ENCODE results near the gene FGFRL1. TPM values are rescaled to one million over a fixed set of nuclear protein-coding genes. Genes with fewer than 3 reads are reported as not detected.

FGFRL1 gene
- total and polyA plus RNA-seq, 2 of the 13 experiments (the other 11 are each of a cell fraction or from before 2014, with no cell fraction given) = 19.1 to 30.6 TPM

DNA sequence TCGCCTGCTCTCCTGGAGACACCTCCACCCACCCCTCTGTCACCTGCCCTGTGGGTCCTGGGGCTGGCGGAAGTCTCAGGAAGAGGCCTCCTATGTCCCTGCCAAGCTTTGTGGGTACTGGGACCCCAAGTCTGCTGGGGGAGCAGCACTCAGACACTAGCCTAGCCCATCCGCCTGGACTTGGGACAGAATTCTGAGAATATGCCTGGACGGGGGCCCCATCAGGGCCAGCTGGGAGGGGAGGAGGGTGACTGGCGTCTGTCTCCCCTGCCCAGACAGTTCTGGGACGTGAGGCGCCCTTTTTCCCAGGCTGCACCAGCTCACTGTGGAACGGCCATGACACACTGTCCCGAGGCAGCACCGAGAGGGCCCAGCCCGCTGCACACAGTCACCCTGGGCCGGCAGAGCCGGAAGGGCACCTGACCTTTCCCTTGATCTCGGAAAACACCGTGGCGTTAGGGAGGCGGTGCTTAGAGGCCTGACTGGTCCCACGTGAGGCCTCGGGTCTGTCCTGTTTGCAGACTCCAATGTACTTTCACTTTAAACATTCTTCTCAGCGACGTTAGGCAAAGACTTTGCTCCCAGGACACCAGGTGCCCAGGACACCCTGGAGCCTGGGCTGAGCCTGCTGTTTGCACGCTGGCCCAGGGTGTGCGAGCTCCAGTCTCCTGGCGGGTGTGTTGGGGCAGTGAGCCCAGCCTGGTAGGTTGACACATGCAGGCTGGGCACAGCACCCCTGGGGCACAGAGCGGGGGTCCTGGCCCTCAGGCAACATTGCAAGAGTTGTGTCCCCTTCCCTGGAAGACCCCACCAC is 18.9 kb upstream of the FGFRL1 start (continued):
- TF ChIP-seq ZNF883 (CRISPR knock-in tag; IDR thresholded peaks at IDR 0.05; ENCODE audit: not compliant biosample characterization) (peak; percentile 65), ZNF782 (CRISPR knock-in tag; IDR thresholded peaks at IDR 0.05; ENCODE audit: borderline replicate concordance) (peak; percentile 32; the same call in 1 of the 2 replicates), ZNF263 (CRISPR knock-in tag; IDR thresholded peaks at IDR 0.05) (no peak; the same call in 1 of the 2 replicates), GATAD2A (CRISPR knock-in tag; IDR thresholded peaks at IDR 0.05) (peak; percentile 90), FOXC1 (CRISPR knock-in tag; IDR thresholded peaks at IDR 0.05; ENCODE audit: borderline replicate concordance) (0 out of 2 replicates have a peak, but pooled peaks have one; percentile 5), POLR2G (IDR thresholded peaks at IDR 0.05; ENCODE audit: low read depth, low read length) (peak; percentile 86), GPN1 (CRISPR knock-in tag; IDR thresholded peaks at IDR 0.05; ENCODE audit: borderline replicate concordance) (no peak), HDAC6 (IDR thresholded peaks at IDR 0.05; ENCODE audit: low read depth, low read length) (no peak), ZNF747 (CRISPR knock-in tag; IDR thresholded peaks at IDR 0.05; ENCODE audit: borderline replicate concordance) (peak; percentile 77; the same call in 1 of the 2 replicates), GTF2F1 (IDR thresholded peaks at IDR 0.05; ENCODE audit: low read length) (0 out of 2 replicates have a peak, but pooled peaks have one; percentile 75), ZSCAN31 (CRISPR knock-in tag; IDR thresholded peaks at IDR 0.05; ENCODE audit: low read depth) (peak; percentile 33), CHCHD3 (CRISPR knock-in tag; IDR thresholded peaks at IDR 0.05) (no peak), NR3C1 (CRISPR knock-in tag; IDR thresholded peaks at IDR 0.05) (no peak), ZNF746 (CRISPR knock-in tag; IDR thresholded peaks at IDR 0.05) (peak; percentile 42; the same call in 1 of the 2 replicates), SOX13 (IDR thresholded peaks at IDR 0.05) (no peak), SOX13 (CRISPR knock-in tag; conservative IDR thresholded peaks at IDR 0.05 in 1 of 2, IDR thresholded peaks at IDR 0.05 in 1 of 2) (peak in 1 of 2 experiments; percentile 84; a peak in 2 of 4 replicates), ZNF839 (CRISPR knock-in tag; IDR thresholded peaks at IDR 0.05; ENCODE audit: borderline replicate concordance) (no peak)
- TF ChIP-seq, protein P1, sequence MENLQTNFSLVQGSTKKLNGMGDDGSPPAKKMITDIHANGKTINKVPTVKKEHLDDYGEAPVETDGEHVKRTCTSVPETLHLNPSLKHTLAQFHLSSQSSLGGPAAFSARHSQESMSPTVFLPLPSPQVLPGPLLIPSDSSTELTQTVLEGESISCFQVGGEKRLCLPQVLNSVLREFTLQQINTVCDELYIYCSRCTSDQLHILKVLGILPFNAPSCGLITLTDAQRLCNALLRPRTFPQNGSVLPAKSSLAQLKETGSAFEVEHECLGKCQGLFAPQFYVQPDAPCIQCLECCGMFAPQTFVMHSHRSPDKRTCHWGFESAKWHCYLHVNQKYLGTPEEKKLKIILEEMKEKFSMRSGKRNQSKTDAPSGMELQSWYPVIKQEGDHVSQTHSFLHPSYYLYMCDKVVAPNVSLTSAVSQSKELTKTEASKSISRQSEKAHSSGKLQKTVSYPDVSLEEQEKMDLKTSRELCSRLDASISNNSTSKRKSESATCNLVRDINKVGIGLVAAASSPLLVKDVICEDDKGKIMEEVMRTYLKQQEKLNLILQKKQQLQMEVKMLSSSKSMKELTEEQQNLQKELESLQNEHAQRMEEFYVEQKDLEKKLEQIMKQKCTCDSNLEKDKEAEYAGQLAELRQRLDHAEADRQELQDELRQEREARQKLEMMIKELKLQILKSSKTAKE (CRISPR knock-in tag; IDR thresholded peaks at IDR 0.05; ENCODE audit: borderline replicate concordance) = peak; percentile 83
- TF ChIP-seq, protein P2, sequence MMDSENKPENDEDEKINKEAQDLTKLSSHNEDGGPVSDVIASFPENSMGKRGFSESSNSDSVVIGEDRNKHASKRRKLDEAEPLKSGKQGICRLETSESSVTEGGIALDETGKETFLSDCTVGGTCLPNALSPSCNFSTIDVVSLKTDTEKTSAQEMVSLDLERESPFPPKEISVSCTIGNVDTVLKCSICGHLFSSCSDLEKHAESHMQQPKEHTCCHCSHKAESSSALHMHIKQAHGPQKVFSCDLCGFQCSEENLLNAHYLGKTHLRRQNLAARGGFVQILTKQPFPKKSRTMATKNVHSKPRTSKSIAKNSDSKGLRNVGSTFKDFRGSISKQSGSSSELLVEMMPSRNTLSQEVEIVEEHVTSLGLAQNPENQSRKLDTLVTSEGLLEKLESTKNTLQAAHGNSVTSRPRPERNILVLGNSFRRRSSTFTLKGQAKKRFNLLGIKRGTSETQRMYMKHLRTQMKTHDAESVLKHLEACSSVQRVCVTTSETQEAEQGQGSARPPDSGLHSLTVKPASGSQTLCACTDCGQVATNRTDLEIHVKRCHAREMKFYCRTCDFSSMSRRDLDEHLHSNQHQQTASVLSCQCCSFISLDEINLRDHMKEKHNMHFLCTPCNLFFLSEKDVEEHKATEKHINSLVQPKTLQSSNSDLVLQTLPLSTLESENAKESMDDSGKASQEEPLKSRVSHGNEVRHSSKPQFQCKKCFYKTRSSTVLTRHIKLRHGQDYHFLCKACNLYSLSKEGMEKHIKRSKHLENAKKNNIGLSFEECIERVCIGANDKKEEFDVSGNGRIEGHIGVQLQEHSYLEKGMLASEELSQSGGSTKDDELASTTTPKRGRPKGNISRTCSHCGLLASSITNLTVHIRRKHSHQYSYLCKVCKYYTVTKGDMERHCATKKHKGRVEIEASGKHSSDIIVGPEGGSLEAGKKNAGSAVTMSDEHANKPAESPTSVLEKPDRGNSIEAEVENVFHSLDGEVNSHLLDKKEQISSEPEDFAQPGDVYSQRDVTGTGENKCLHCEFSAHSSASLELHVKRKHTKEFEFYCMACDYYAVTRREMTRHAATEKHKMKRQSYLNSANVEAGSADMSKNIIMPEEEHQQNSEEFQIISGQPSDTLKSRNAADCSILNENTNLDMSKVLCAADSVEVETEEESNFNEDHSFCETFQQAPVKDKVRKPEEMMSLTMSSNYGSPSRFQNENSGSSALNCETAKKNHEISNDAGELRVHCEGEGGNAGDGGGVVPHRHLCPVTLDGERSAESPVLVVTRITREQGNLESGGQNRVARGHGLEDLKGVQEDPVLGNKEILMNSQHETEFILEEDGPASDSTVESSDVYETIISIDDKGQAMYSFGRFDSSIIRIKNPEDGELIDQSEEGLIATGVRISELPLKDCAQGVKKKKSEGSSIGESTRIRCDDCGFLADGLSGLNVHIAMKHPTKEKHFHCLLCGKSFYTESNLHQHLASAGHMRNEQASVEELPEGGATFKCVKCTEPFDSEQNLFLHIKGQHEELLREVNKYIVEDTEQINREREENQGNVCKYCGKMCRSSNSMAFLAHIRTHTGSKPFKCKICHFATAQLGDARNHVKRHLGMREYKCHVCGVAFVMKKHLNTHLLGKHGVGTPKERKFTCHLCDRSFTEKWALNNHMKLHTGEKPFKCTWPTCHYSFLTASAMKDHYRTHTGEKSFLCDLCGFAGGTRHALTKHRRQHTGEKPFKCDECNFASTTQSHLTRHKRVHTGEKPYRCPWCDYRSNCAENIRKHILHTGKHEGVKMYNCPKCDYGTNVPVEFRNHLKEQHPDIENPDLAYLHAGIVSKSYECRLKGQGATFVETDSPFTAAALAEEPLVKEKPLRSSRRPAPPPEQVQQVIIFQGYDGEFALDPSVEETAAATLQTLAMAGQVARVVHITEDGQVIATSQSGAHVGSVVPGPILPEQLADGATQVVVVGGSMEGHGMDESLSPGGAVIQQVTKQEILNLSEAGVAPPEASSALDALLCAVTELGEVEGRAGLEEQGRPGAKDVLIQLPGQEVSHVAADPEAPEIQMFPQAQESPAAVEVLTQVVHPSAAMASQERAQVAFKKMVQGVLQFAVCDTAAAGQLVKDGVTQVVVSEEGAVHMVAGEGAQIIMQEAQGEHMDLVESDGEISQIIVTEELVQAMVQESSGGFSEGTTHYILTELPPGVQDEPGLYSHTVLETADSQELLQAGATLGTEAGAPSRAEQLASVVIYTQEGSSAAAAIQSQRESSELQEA (CRISPR knock-in tag; IDR thresholded peaks at IDR 0.05; ENCODE audit: not compliant biosample characterization) = no peak

Data from HepG2 (cell line).